Measurements from ENCODE around the gene CBY1. TPM values are rescaled to one million over a fixed set of nuclear protein-coding genes. Genes with fewer than 3 reads are reported as not detected.
A peak's percentile ranks its signal among the peaks of the same experiment; 100 is the strongest.

Gene CBY1
- total and polyA plus RNA-seq, 9 of the 15 experiments (the other 6 are each of a cell fraction or from before 2014, with no cell fraction given) = 5.7 to 19.7 (median 10.8) TPM

DNA sequence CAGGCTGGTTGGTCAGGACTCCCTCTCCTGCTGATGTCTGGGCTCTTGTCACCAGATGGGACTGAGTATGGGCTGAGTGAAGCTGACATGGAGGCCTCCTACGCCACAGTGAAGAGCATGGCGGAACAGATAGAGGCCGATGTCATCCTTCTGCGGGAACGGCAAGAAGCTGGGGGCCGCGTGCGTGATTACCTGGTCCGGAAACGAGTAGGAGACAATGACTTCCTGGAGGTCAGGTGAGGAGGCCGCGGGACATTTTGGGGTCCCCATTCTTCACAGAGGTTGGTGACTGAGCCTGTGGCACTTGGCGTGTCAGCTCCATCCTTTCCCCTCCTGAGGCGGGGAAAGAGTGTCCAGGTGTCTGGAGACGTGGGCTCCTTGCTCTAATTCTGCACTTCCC lies 59.4 kb downstream of the CBY1 start:
- Histone ChIP-seq H3K9ac (ENCODE audit: insufficient read depth in 1 of 2, low read depth in 2 of 2, low read length in 2 of 2) (peak overlapping the region in 1 of 2 experiments; percentile 52; a peak in 1 of 4 replicates), H3K79me2 (ENCODE audit: control insufficient read depth, insufficient read depth, low read length) (peaks cover 58% of the 10 kb centered on the region), H2AFZ (ENCODE audit: low read depth, low read length) (no peak overlapping the region), H3K4me1 (replicated peaks in 1 of 2; ENCODE audit: control insufficient read depth in 2 of 2, insufficient read depth in 2 of 2, low read length in 2 of 2) (peaks cover 35 to 50% of the 10 kb centered on the region in 2 experiments; a peak in 4 of 5 replicates), H4K20me1 (replicated peaks; ENCODE audit: control insufficient read depth, insufficient read depth, low read length) (peaks cover 47% of the 10 kb centered on the region), H3K36me3 (ENCODE audit: control insufficient read depth, insufficient read depth, low read length) (peaks cover 59% of the 10 kb centered on the region; the same call in 2 of the 3 replicates), H3K9me1 (ENCODE audit: control insufficient read depth, insufficient read depth, low read length) (peaks cover 3% of the 10 kb centered on the region), H3K4me3 (no peak overlapping the region), H3K27ac (ENCODE audit: extremely low read depth, low read depth, low read length) (no peak overlapping the region; the same call in 2 of the 3 replicates), H3K27me3 (ENCODE audit: control insufficient read depth in 2 of 2, insufficient read depth in 2 of 2, low read length in 2 of 2) (no peaks in the 10 kb centered on the region), H3K4me2 (ENCODE audit: insufficient read depth, low read length) (no peak overlapping the region), H3K9me3 (replicated peaks; ENCODE audit: control insufficient read depth, insufficient read depth, low read depth, low read length) (no peaks in the 10 kb centered on the region)
- ChIA-PET CTCF (ENCODE audit: low intra/inter-chr PET ratio) (no interaction called here), POLR2A (interaction anchor here (0.6 to 1.3 kb wide), 4 partner anchors 8 to 31 kb away, joined by 3 to 9 read pairs (median 5); partner anchors contain the start of gene GTPBP1)
- ATAC-seq (no peak), FAIRE-seq (no peak), DNase-seq (ENCODE audit: extremely low read depth in 1 of 4, low spot score in 3 of 4) (no peak)
- 92% methylated on average over 11 of the region's 15 CpGs for WGBS (ENCODE audit: insufficient coverage, low coverage, missing lambda C conversion rate)
- in situ Hi-C loops (cut with MboI) = no loop called here
- no TSS peak for BruUV-seq (replicated peaks)
- intact Hi-C loops (cut with micrococcal nuclease) = no loop called here
- no peak for TF ChIP-seq FOS (IDR thresholded peaks at IDR 0.05; ENCODE audit: extremely low read depth, insufficient read length)
- no peak for TF ChIP-seq PRMT5 (CRISPR knock-in tag; IDR thresholded peaks at IDR 0.05)
- TF ChIP-seq HDAC1 (IDR thresholded peaks at IDR 0.05) = no peak
- TF ChIP-seq SP1 (CRISPR knock-in tag; IDR thresholded peaks at IDR 0.05) = no peak
- no peak for TF ChIP-seq ZNF764 (CRISPR knock-in tag; IDR thresholded peaks at IDR 0.05; ENCODE audit: low read depth)
- no peak for TF ChIP-seq NR0B1 (IDR thresholded peaks at IDR 0.05; ENCODE audit: partially characterized antibody)
- TF ChIP-seq ZNF583 (CRISPR knock-in tag; IDR thresholded peaks at IDR 0.05) = no peak
- no peak for TF ChIP-seq HNRNPK (IDR thresholded peaks at IDR 0.05; ENCODE audit: low read depth, low read length, poor library complexity, severe bottlenecking)
- TF ChIP-seq, protein P1, sequence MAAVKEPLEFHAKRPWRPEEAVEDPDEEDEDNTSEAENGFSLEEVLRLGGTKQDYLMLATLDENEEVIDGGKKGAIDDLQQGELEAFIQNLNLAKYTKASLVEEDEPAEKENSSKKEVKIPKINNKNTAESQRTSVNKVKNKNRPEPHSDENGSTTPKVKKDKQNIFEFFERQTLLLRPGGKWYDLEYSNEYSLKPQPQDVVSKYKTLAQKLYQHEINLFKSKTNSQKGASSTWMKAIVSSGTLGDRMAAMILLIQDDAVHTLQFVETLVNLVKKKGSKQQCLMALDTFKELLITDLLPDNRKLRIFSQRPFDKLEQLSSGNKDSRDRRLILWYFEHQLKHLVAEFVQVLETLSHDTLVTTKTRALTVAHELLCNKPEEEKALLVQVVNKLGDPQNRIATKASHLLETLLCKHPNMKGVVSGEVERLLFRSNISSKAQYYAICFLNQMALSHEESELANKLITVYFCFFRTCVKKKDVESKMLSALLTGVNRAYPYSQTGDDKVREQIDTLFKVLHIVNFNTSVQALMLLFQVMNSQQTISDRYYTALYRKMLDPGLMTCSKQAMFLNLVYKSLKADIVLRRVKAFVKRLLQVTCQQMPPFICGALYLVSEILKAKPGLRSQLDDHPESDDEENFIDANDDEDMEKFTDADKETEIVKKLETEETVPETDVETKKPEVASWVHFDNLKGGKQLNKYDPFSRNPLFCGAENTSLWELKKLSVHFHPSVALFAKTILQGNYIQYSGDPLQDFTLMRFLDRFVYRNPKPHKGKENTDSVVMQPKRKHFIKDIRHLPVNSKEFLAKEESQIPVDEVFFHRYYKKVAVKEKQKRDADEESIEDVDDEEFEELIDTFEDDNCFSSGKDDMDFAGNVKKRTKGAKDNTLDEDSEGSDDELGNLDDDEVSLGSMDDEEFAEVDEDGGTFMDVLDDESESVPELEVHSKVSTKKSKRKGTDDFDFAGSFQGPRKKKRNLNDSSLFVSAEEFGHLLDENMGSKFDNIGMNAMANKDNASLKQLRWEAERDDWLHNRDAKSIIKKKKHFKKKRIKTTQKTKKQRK (IDR thresholded peaks at IDR 0.05; ENCODE audit: borderline replicate concordance, low read depth, low read length) = no peak
- TF ChIP-seq, protein P2, sequence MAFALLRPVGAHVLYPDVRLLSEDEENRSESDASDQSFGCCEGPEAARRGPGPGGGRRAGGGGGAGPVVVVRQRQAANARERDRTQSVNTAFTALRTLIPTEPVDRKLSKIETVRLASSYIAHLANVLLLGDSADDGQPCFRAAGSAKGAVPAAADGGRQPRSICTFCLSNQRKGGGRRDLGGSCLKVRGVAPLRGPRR (CRISPR knock-in tag; IDR thresholded peaks at IDR 0.05) = no peak
- no peak for TF ChIP-seq THRAP3 (IDR thresholded peaks at IDR 0.05; ENCODE audit: borderline replicate concordance)
- TF ChIP-seq ZFP1 (CRISPR knock-in tag; IDR thresholded peaks at IDR 0.05) = no peak
